GM12873 (cell line): ENCODE data around the gene C11orf86.

Source experiments
- TF ChIP-seq, protein P1 (sequence below): IDR thresholded peaks from 2 replicates; pipeline ENCODE4 v1.5.1; 2012; ENCODE audit warnings: low read depth, mild to moderate bottlenecking, moderate library complexity, low read length, control low read depth; ENCODE audit not compliant: insufficient read depth; ENCODE audit errors: missing control alignments

The C11orf86 gene

DNA sequence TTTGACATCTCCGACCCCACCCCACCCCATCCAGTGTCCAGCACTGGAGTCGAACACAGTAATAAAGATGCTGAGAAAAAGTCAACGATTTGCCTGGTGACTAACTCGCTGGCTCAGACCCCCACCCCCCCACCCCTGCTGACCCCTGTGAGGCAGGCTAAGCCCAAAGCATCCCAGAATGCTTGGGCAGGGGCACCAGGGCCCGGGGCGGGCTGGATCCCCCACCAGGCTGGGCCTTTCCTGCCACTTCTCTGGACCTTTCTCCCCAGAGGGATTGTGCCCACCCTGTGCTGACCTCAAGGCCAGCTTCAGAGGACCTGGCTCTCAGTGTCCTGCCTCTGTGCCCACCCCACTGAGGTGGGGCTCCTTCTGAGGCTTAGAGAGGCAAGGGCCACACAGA is 1.8 kb downstream of the C11orf86 start:
- TF ChIP-seq, protein P1, sequence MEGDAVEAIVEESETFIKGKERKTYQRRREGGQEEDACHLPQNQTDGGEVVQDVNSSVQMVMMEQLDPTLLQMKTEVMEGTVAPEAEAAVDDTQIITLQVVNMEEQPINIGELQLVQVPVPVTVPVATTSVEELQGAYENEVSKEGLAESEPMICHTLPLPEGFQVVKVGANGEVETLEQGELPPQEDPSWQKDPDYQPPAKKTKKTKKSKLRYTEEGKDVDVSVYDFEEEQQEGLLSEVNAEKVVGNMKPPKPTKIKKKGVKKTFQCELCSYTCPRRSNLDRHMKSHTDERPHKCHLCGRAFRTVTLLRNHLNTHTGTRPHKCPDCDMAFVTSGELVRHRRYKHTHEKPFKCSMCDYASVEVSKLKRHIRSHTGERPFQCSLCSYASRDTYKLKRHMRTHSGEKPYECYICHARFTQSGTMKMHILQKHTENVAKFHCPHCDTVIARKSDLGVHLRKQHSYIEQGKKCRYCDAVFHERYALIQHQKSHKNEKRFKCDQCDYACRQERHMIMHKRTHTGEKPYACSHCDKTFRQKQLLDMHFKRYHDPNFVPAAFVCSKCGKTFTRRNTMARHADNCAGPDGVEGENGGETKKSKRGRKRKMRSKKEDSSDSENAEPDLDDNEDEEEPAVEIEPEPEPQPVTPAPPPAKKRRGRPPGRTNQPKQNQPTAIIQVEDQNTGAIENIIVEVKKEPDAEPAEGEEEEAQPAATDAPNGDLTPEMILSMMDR, result no peak

- TF ChIP-seq, protein P1, result no peak
Measured at GRCh38 chr11:66978229-66978628, 3.1 kb downstream of the C11orf86 start.

GRCh38 chr11:66978717-66979116 is 3.6 kb downstream of the C11orf86 start:
- TF ChIP-seq, protein P1, result no peak

DNA sequence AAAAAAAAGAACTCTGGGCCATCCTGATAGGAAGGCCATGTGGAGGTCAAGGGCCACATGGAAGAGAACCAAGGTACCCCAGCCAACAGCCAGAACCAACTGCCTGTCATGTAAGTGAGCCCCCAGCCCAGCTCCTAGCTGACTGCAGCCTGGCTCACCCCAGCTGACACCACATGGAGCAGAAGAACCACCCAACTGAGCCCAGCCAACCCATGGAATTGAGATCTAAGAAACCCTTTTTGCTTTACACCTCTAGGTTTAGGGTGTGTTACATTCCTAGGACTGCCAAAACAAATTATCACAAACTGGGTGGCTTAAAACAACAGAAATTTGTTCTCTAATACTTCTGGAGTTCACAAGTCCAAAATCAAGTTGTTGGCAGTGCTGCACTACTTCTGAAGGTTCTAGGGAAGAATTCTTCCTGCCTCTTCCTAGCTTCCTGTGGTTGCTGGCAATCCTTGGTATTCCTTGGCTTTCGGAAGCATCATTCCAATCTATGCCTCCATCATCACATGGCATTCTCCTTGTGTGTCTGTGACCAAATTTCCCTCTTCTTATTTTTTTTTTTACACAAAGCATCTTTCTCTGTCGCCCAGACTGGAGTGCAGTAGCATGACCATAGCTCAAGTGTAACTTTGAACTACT is 4.4 kb downstream of the C11orf86 start:
- TF ChIP-seq, protein P1, result no peak

DNA sequence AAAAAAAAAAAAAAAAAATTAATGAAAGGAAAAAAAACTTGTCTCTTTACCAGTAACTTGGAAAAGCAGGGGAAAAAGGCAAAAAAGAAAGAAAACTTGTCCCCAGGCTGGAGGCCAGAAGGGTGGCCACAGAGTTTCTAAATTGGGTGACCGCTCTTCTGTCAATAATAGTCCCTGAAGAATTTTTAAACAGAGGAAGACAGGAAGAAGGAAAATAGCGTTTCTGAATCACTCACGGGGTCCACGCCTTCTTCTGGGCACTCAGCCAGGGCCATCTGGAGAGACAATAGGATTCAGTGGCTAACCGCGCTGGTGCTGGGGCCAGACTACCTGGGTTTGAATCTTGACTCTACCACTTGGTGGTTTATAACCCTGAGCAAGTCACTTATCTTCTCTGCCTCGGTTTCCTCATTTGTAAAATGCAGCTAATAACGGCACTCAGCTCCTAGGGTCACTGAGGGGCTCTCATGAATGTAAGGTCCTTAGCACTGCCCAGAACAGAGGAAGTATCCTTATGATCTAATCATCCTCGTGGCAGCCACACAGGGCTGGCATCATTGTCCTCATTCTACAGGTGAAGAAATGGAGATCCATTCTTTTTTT is 7.0 kb downstream of the C11orf86 start:
- TF ChIP-seq, protein P1, result no peak

DNA sequence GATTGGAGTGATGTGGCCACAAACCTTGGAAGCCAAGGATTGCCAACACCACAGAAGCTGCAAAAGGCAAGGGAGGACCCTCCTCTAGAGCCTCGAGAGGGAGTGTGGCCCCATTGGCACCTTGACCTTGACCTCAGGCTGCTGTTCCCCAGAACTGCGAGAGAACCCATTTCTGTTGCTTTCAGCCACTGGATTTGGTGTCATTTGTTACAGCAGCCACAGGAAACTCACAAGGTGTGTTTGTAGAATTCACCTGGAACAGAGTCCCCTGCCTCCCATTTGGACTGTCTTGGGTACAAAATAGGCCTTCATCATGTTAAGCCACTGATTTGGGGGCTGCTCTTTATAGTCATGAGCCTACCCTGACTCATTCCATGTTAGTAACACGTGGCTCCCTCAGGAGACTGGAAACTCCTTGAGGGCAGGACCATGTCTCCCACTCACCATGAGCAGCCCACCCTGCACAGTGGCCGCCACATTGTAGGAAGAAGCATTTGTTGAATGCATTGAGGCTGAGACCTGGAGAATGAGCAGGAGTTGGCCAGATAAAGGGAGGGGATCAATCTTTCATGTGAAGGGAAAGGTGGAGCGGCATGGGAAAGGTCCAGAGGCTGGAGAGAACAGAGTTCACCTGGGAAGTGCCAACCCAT is 8.3 kb downstream of the C11orf86 start:
- TF ChIP-seq, protein P1, result no peak

DNA sequence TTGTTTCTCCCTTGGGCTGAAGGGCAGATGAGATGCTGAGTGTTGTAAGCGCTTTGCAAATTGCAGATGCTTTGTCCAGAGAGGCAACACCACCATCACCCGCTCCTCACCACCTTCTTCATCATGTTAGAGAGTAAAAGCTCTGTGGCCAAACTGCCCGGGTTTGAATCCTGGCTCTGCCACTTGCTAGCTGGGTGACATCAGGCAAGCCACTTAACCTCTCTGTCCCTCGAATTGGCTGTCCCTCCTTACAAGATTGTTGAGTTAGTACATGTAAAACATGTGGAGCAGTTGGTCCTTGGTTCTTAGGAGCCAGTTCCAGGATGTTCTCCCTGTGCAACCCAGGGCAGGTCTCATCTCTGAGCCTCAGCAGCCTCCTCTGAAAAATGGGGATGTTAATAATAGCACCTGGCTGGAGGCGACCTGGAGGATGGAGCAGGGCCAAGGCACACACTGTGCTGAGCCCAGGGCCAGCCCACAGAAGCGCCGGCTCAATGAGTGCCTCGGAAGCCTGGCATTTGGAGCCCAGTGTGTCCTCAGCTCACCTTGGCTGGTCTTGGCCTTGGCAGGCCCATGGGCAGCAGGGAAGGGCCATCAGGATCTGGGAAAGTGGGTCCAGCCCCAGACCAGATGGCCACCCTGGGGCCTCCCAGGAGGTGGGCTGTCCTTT is 10.5 kb downstream of the C11orf86 start:
- TF ChIP-seq, protein P1, result no peak
